HG03439 (cell line): ENCODE results near the gene CTTNBP2NL.

ENCODE experiments used
- ATAC-seq: cut with Tn5 transposase; IDR thresholded peaks from one replicate; pipeline ENCODE4 v1.9.1; 2021; ENCODE audit warnings: mild to moderate bottlenecking, moderate library complexity; ENCODE audit not compliant: unreplicated experiment

The CTTNBP2NL gene

GRCh38 chr1:112505878-112506277 lies 109.9 kb downstream of the CTTNBP2NL start:
- no peak for ATAC-seq

DNA sequence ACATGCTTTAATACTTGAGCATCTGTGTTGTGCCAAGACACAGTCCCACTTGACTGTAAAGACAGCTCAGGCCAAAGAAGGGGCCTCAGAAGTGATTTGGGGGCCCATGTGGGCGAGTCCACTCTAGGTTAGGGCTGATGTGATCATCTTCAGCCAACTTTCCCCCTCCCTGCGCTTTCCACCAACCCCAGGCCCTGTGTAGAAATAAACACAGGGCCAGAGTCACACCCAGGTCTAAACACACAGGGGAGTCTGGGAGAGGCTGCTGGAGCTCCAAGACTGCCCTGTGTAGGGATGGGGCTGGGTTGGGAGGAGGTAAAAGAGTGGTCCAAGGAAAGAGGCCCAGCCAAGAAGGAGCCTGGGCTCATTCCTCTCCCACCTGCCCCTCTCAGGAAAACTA lies 110.3 kb downstream of the CTTNBP2NL start:
- ATAC-seq: no peak

DNA sequence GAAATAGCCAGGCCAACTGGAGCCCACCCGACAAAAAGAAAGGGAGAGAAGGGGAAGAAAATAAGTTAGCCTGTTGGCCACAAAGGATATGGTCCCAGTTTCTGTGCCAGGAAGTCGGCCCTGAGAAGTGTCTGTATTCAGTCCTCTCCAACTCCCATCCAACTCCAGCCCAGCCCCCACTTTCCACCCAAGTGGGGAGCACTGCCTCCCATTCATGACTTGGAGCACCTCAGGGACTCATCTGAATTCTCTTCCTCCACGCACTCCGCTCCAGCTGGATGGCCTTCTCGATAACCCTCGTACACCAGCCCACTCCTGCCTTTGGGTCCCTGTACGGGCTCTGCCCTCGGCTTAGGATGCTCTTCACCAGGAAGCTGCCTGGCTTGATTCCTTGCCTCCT lies 110.7 kb downstream of the CTTNBP2NL start:
- ATAC-seq: no peak

GRCh38 chr1:112507336-112507735 lies 111.3 kb downstream of the CTTNBP2NL start:
- ATAC-seq: no peak

DNA sequence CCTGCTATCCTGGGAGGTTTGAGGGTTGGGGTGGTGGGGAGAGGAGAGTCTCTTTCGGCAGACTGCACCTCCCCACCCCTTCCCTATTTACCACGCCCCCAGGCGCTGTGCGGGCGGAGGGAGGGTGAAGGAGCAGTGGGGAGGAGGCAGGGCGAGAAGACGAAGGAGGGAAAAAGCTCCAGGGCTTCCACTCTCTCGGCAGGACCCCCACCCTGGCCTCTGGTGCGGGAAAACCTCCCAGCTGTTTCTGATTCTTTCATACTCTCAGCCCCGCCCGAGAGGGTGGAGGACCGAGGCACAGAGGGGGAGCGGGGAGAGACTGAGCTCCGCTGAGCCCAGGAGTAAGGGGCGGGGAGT lies 111.9 kb downstream of the CTTNBP2NL start:
- ATAC-seq: no peak

- no peak for ATAC-seq
These were observed 112.4 kb downstream of the CTTNBP2NL start, which contains the start of gene WNT2B for GRCh38 chr1:112508278-112509004. WNT2B (plus strand) TSS chr1:112508965; CDS start chr1:112509263, 298 bp downstream.

DNA sequence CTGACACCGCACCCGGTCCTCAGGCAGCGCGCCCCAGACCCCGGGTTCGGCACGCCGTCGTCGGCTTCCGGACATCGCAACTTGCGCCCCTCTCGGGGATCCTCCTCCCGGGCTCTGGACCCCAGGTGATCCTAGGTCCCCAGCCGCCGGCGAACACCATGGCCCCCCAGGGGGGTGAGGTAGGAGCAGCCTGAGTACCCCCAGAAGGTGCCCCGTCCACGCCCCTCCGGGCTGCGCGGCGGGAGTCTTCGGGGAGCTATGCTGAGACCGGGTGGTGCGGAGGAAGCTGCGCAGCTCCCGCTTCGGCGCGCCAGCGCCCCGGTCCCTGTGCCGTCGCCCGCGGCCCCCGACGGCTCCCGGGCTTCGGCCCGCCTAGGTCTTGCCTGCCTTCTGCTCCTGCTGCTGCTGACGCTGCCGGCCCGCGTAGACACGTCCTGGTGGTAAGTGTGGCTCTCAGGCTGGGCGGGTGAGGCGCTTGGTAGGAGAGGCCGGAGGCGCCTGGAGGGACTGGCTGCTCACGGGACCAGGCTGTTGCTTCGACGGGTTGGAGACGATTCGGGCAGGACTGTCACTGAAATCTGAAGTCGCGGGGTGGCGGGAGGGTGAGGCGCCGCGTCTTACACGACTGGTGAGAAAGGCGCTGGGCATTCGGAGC lies 113.1 kb downstream of the CTTNBP2NL start:
- no peak for ATAC-seq

GRCh38 chr1:112509660-112510178 lies 113.7 kb downstream of the CTTNBP2NL start:
- ATAC-seq: no peak

GRCh38 chr1:112510340-112510739 lies 114.3 kb downstream of the CTTNBP2NL start:
- ATAC-seq: no peak
